HCT116 (cell line): ENCODE results near the gene LRRK1. TPM values are rescaled to one million over a fixed set of nuclear protein-coding genes. Genes with fewer than 3 reads are reported as not detected.

Experiments used
- ATAC-seq: fragments of 200-7000 bp; cut with Tn5 transposase; 2 replicates; pipeline ENCODE4 v1.9.1; 2020; ENCODE audit warnings: mild to moderate bottlenecking, moderate library complexity
- BruUV-seq: library from RNA; stranded (reverse); fragments of 400-500 nt; replicated peaks from 2 replicates; lab custom pipeline; 2021; lab: Mats Ljungman, UMichigan
- CTCF ChIA-PET: fragments of 300-600 bp; sonication (Branson Sonifier 250); formaldehyde crosslinking; loops from one replicate; lab custom pipeline; 2021; ENCODE audit warnings: antibody characterized with exemption; lab: Charles Lee
- POLR2A ChIA-PET: fragments of 300-600, 350-600 bp; sonication (Branson Sonifier 250); formaldehyde crosslinking; loops from one replicate; lab custom pipeline; 2021; ENCODE audit warnings: antibody characterized with exemption; lab: Charles Lee
- RAD21 ChIA-PET, 2 experiments: fragments of 300-600 bp; sonication (Branson Sonifier 250); formaldehyde crosslinking; loops; one replicate each; lab custom pipeline; 2023; ENCODE audit warnings: low total read pairs in 2 of 2; ENCODE audit not compliant: uncharacterized antibody in 2 of 2, unreplicated experiment in 2 of 2, low non-redundant PET in 1 of 2; lab: Charles Lee
- DNase-seq: peaks from one replicate; pipeline ENCODE4 v3.0.0-alpha.2; 2010; ENCODE audit warnings: low read depth, low spot score
- H2AFZ ChIP-seq: fragments of 200-600 bp; shearing (Covaris generic), sonication (generic); 2 replicates; pipeline ENCODE4 v1.6.1; 2017; ENCODE audit warnings: low read depth, mixed run types, mixed read lengths, antibody characterized with exemption, low read length; ENCODE audit not compliant: poor library complexity, severe bottlenecking
- H3K27ac ChIP-seq: 2 replicates; pipeline ENCODE4 v1.5.1; 2012; ENCODE audit warnings: low read depth, low read length
- H3K27me3 ChIP-seq: fragments of 200-600 bp; sonication (generic); 2 replicates; pipeline ENCODE4 v1.6.1; 2016; ENCODE audit warnings: mixed run types, low read length, mixed read lengths; ENCODE audit not compliant: insufficient read depth
- H3K36me3 ChIP-seq, 2 experiments: fragments of 200-500 bp in 1 of 2; fragments of 200-600 bp in 1 of 2; sonication (Bioruptor generic) in 1 of 2; sonication (generic) in 1 of 2; 2 replicates each; pipeline versions ENCODE4 v1.5.1 to v1.6.1; 2014 to 2016; ENCODE audit warnings: low read length in 2 of 2, inconsistent platforms in 1 of 2, mixed read lengths in 1 of 2, mixed run types in 1 of 2; ENCODE audit not compliant: insufficient read depth in 2 of 2, control insufficient read depth in 1 of 2
- H3K4me1 ChIP-seq, 2 experiments: fragments of 200-600 bp in 1 of 2; sonication (generic) in 1 of 2; 2 replicates each; pipeline versions ENCODE4 v1.5.1 to v1.6.1; 2012 to 2017; ENCODE audit warnings: low read length in 2 of 2, inconsistent platforms in 1 of 2, mild to moderate bottlenecking in 1 of 2, mixed read lengths in 1 of 2, mixed run types in 1 of 2, moderate library complexity in 1 of 2; ENCODE audit not compliant: insufficient read depth in 2 of 2, control insufficient read depth in 1 of 2
- H3K4me2 ChIP-seq: fragments of 200-600 bp; sonication (generic); 2 replicates; pipeline ENCODE4 v1.6.1; 2017; ENCODE audit warnings: mixed run types, low read length, mixed read lengths
- H3K4me3 ChIP-seq, 2 experiments: fragments of 200-600 bp in 1 of 2; sonication (generic) in 1 of 2; replicated peaks in 1 of 2; 2 replicates each; pipeline ENCODE4 v1.5.1; 2011 to 2016; ENCODE audit warnings: low read length in 2 of 2, control low read depth in 1 of 2, low read depth in 1 of 2, mild to moderate bottlenecking in 1 of 2, mixed read lengths in 1 of 2, mixed run types in 1 of 2
- H3K79me2 ChIP-seq: fragments of 200-600 bp; sonication (generic); 2 replicates; pipeline ENCODE4 v1.6.1; 2017; ENCODE audit warnings: mild to moderate bottlenecking, mixed run types, low read length, moderate library complexity, mixed read lengths; ENCODE audit not compliant: insufficient read depth
- H3K9ac ChIP-seq: fragments of 200-600 bp; sonication (generic); 2 replicates; pipeline ENCODE4 v1.6.1; 2016; ENCODE audit warnings: low read length, mixed read lengths
- H3K9me2 ChIP-seq: fragments of 200-600 bp; sonication (generic), shearing (Covaris generic); 2 replicates; pipeline ENCODE4 v1.6.1; 2017; ENCODE audit warnings: mixed run types, mild to moderate bottlenecking, moderate library complexity; ENCODE audit not compliant: insufficient read depth
- H3K9me3 ChIP-seq, 2 experiments: fragments of 200-500 bp in 1 of 2; fragments of 200-600 bp in 1 of 2; sonication (Bioruptor generic) in 1 of 2; sonication (generic) in 1 of 2; 2 replicates each; pipeline ENCODE4 v1.6.1; 2014 to 2017; ENCODE audit warnings: low read length in 2 of 2, mixed read lengths in 2 of 2, inconsistent platforms in 1 of 2, low read depth in 1 of 2, mild to moderate bottlenecking in 1 of 2, mixed run types in 1 of 2, moderate library complexity in 1 of 2; ENCODE audit not compliant: control insufficient read depth in 1 of 2, insufficient read depth in 1 of 2
- H4K20me1 ChIP-seq: fragments of 200-600 bp; sonication (generic), shearing (Covaris generic); 2 replicates; pipeline ENCODE4 v1.6.1; 2017; ENCODE audit warnings: mixed run types, mild to moderate bottlenecking, moderate library complexity; ENCODE audit not compliant: insufficient read depth
- ATF3 ChIP-seq: IDR thresholded peaks from 2 replicates; pipeline ENCODE4 v1.6.1; 2012
- CBX3 ChIP-seq: IDR thresholded peaks from 2 replicates; pipeline ENCODE4 v1.6.1; 2012; ENCODE audit warnings: low read depth
- CEBPB ChIP-seq: IDR thresholded peaks from 2 replicates; pipeline ENCODE4 v1.6.1; 2012; ENCODE audit warnings: low read depth
- CTCF ChIP-seq, 3 experiments: fragments of 200-600 bp in 1 of 3; sonication (generic) in 1 of 3; IDR thresholded peaks in 2 of 3; conservative IDR thresholded peaks in 1 of 3; 2 replicates each; pipeline ENCODE4 v1.5.1; 2012 to 2017; ENCODE audit warnings: low read depth in 2 of 3, low read length in 2 of 3, antibody characterized with exemption in 1 of 3, borderline replicate concordance in 1 of 3, control low read depth in 1 of 3, mild to moderate bottlenecking in 1 of 3, mixed read lengths in 1 of 3, mixed run types in 1 of 3, moderate library complexity in 1 of 3; ENCODE audit not compliant: insufficient read depth in 1 of 3
- EGR1 ChIP-seq: IDR thresholded peaks from 2 replicates; pipeline ENCODE4 v1.6.1; 2012; ENCODE audit warnings: low read depth
- EZH2phosphoT487 ChIP-seq: fragments of 200-600 bp; IDR thresholded peaks from 2 replicates; pipeline ENCODE4 v1.6.1; 2018; ENCODE audit warnings: antibody characterized with exemption, borderline replicate concordance
- FOSL1 ChIP-seq: IDR thresholded peaks from 2 replicates; pipeline ENCODE4 v1.6.1; 2012; ENCODE audit warnings: low read depth
- MAX ChIP-seq: IDR thresholded peaks from 2 replicates; pipeline ENCODE4 v1.6.1; 2012
- POLR2A ChIP-seq: IDR thresholded peaks from 2 replicates; pipeline ENCODE4 v1.7.0; 2011; ENCODE audit warnings: borderline replicate concordance; ENCODE audit not compliant: insufficient read depth, insufficient read length; ENCODE audit errors: extremely low read depth
- RAD21 ChIP-seq: IDR thresholded peaks from 2 replicates; pipeline ENCODE4 v1.6.1; 2012; ENCODE audit warnings: low read depth, mild to moderate bottlenecking
- REST ChIP-seq: IDR thresholded peaks from 2 replicates; pipeline ENCODE4 v1.6.1; 2012; ENCODE audit warnings: low read depth
- SIN3A ChIP-seq: IDR thresholded peaks from 2 replicates; pipeline ENCODE4 v1.6.1; 2012; ENCODE audit warnings: low read depth
- SP1 ChIP-seq: IDR thresholded peaks from 2 replicates; pipeline ENCODE4 v1.6.1; 2012; ENCODE audit warnings: low read depth
- SRF ChIP-seq: IDR thresholded peaks from 2 replicates; pipeline ENCODE4 v1.6.1; 2012; ENCODE audit warnings: low read depth
- TCF7L2 ChIP-seq: IDR thresholded peaks from 2 replicates; pipeline ENCODE4 v1.7.0; 2011; ENCODE audit warnings: borderline replicate concordance, inconsistent platforms; ENCODE audit not compliant: insufficient read depth, insufficient read length; ENCODE audit errors: extremely low read depth
- YY1 ChIP-seq: IDR thresholded peaks from 2 replicates; pipeline ENCODE4 v1.6.1; 2011; ENCODE audit warnings: low read length, low read depth, moderate library complexity, mild to moderate bottlenecking; ENCODE audit not compliant: insufficient replicate concordance; ENCODE audit errors: extremely low read depth
- ZBTB33 ChIP-seq: IDR thresholded peaks from 2 replicates; pipeline ENCODE4 v1.6.1; 2011; ENCODE audit warnings: mild to moderate bottlenecking, low read length, moderate library complexity; ENCODE audit not compliant: insufficient replicate concordance; ENCODE audit errors: extremely low read depth
- ZFX ChIP-seq: fragments of 450-650 bp; IDR thresholded peaks from 2 replicates; pipeline ENCODE4 v1.6.1; 2017
- intact Hi-C: fragments of 100-400 bp; cut with micrococcal nuclease; formaldehyde crosslinking; loops from 2 replicates; pipeline ENCODE4 v1.10.0; 2022
- total RNA-seq: library from RNA; stranded (reverse); gene quantifications from one replicate; pipeline ENCODE4 v1.2.1, GENCODE V29; 2021; ENCODE audit not compliant: unreplicated experiment

LRRK1 gene
- total RNA-seq, 1 experiment from 2014 or later: 21.6 TPM

- H4K20me1 ChIP-seq: no peaks in the 10 kb centered on the region
- H3K4me2 ChIP-seq: peak overlapping the region; percentile 83
- no peaks in the 10 kb centered on the region for H3K36me3 ChIP-seq
- ATAC-seq (peak; percentile 96), DNase-seq (peak; percentile 26)
- ChIA-PET POLR2A (no interaction called here), RAD21 (no interaction called here), CTCF (interaction anchor here (0.7 to 1.1 kb wide), 3 partner anchors 55 to 169 kb away, joined by 3 to 6 read pairs (median 3); partner anchors contain the start of gene CHSY1)
- no TSS peak for BruUV-seq
- no peaks in the 10 kb centered on the region for H3K79me2 ChIP-seq
- H3K27ac ChIP-seq: peak overlapping the region; percentile 3; the same call in 1 of the 2 replicates
- no peaks in the 10 kb centered on the region for H3K9me2 ChIP-seq
- peaks cover 0 to 9% of the 10 kb centered on the region in 2 experiments; a peak in 1 of 4 replicates for H3K4me1 ChIP-seq
- peak overlapping the region; percentile 48 for H3K9ac ChIP-seq
- no peaks in the 10 kb centered on the region for H3K9me3 ChIP-seq
- H3K4me3 ChIP-seq: peak overlapping the region; percentile 34 to 57
- H2AFZ ChIP-seq: peak overlapping the region; percentile 97
- no peaks in the 10 kb centered on the region for H3K27me3 ChIP-seq
- intact Hi-C loops: loop anchor here (1.0 to 10.0 kb wide), 2 partner anchors 74 to 169 kb away; no protein-coding TSS in a partner anchor
- TF ChIP-seq YY1: peak; percentile 90
- no peak for TF ChIP-seq EGR1
- TF ChIP-seq ZBTB33: no peak
- no peak for TF ChIP-seq SP1
- TF ChIP-seq REST: no peak
- no peak for TF ChIP-seq POLR2A
- TF ChIP-seq TCF7L2: no peak
- TF ChIP-seq CEBPB: no peak
- TF ChIP-seq ATF3: no peak
- peak; percentile 92 to 99 (median 98) for TF ChIP-seq CTCF (IDR thresholded peaks at IDR 0.05 in 2 of 3, conservative IDR thresholded peaks at IDR 0.05 in 1 of 3; ENCODE audit: borderline replicate concordance in 1 of 3, insufficient read depth in 1 of 3, low read depth in 2 of 3, low read length in 2 of 3)
- TF ChIP-seq RAD21: peak; percentile 92
- no peak for TF ChIP-seq EZH2phosphoT487
- TF ChIP-seq FOSL1: no peak
- TF ChIP-seq ZFX: peak; percentile 35; the same call in 1 of the 2 replicates
- no peak for TF ChIP-seq MAX
- TF ChIP-seq SIN3A: no peak
- TF ChIP-seq SRF: no peak
- no peak for TF ChIP-seq CBX3
Measured at GRCh38 chr15:101088788-101089578, 169.8 kb downstream of the LRRK1 start.
